ENCODE data around the gene TAF15. TPM values are rescaled to one million over a fixed set of nuclear protein-coding genes. Genes with fewer than 3 reads are reported as not detected.

The TAF15 gene
- total and polyA plus RNA-seq, 7 donors: 55.9 to 147 (median 61.1) TPM

DNA sequence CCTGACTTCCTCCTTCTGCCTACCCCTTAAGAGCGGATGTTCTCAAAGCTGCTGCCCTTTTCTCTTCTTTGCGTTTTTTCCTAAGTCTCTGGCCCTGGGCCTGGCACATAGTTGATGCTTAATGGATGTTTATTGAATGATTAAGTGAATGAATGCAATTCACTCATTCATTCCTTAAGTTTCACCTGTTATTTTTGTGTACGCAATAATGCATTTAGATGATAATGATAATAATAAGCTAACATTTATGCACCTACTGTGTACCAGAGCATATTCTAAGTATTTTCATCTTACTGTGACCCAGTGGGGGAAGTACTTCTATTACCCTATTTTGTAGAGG is 66.5 kb downstream of the TAF15 start:
- TF ChIP-seq, protein P1, sequence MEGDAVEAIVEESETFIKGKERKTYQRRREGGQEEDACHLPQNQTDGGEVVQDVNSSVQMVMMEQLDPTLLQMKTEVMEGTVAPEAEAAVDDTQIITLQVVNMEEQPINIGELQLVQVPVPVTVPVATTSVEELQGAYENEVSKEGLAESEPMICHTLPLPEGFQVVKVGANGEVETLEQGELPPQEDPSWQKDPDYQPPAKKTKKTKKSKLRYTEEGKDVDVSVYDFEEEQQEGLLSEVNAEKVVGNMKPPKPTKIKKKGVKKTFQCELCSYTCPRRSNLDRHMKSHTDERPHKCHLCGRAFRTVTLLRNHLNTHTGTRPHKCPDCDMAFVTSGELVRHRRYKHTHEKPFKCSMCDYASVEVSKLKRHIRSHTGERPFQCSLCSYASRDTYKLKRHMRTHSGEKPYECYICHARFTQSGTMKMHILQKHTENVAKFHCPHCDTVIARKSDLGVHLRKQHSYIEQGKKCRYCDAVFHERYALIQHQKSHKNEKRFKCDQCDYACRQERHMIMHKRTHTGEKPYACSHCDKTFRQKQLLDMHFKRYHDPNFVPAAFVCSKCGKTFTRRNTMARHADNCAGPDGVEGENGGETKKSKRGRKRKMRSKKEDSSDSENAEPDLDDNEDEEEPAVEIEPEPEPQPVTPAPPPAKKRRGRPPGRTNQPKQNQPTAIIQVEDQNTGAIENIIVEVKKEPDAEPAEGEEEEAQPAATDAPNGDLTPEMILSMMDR (IDR thresholded peaks at IDR 0.05): no peak
- no peak for TF ChIP-seq POLR2A (IDR thresholded peaks at IDR 0.05)
- no peak overlapping the region for H3K4me3 ChIP-seq
- H3K27me3 ChIP-seq: no peaks in the 10 kb centered on the region
- intact Hi-C loops (cut with DNase I): no loop called here
- DNase-seq: no peak
- H3K4me1 ChIP-seq: no peaks in the 10 kb centered on the region
- H3K36me3 ChIP-seq: no peaks in the 10 kb centered on the region
- H3K27ac ChIP-seq: no peak overlapping the region
- WGBS, 2 donors: 70 to 83% methylated on average over 3 of the region's 3 CpGs
- no peaks in the 10 kb centered on the region for H3K9me3 ChIP-seq

DNA sequence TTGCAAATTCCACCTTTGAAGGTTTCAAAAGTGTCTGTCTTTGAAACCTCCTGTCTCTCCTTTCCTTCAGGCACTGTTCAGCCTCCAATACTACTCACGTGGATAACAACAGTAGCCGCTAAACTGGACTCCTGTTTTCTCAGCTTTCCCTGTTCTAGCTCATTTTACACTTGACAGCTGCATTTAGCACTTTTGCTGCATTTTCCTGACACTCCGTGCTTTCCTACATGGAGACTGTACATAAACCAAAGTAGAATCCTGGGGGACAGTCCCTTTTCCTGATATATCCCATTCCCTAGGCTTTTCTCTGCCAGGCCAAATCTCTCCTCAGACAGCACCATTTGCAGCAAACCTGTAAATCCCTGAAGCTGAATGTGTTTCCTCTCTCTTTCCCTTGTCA is 67.2 kb downstream of the TAF15 start:
- H3K4me3 ChIP-seq: no peak overlapping the region
- DNase-seq: no peak
- WGBS, 2 donors: 79 to 83% methylated on average over 3 of the region's 3 CpGs
- no peaks in the 10 kb centered on the region for H3K27me3 ChIP-seq
- intact Hi-C loops (cut with DNase I): no loop called here
- H3K36me3 ChIP-seq: no peaks in the 10 kb centered on the region
- no peak overlapping the region for H3K27ac ChIP-seq
- H3K4me1 ChIP-seq: no peaks in the 10 kb centered on the region
- no peaks in the 10 kb centered on the region for H3K9me3 ChIP-seq
- TF ChIP-seq POLR2AphosphoS5 (IDR thresholded peaks at IDR 0.05) (no peak), EP300 (IDR thresholded peaks at IDR 0.05) (no peak), POLR2A (IDR thresholded peaks at IDR 0.05) (no peak)
- TF ChIP-seq, protein P1 (IDR thresholded peaks at IDR 0.05): no peak

DNA sequence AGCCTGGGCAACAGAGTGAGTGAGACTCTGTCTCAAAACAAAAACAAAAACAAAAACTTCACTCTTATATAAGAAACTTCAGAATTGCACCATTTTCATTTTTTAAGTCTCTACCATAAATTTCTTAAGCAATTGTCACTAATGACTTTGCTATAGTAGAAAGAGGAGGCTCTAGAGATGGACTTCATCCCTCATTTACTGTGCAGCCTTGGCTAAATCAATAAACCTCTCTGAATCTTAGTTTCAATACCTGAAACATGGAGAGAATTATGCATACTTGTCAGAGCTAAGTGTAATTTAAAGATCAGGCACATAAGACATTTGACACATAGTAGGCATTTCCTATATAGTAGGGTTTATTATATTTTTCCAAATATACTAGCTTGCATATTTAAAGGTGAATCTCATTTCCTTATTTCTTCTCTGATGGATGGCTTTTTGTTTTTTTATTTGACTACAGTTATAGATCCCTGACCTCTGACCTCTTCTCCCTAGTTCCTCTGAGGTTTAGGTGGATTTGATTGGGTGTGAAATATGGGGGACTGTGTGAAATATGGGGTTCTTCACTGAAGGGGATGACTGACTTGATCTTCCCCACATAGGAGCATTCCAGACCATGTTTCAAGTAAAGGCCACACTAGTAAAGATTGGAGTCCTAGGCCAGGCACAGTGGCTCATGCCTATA is 68.2 kb downstream of the TAF15 start:
- Histone ChIP-seq H3K4me1 (no peaks in the 10 kb centered on the region), H3K27me3 (no peaks in the 10 kb centered on the region), H3K9me3 (no peaks in the 10 kb centered on the region), H3K27ac (no peak overlapping the region), H3K36me3 (no peaks in the 10 kb centered on the region), H3K4me3 (no peak overlapping the region)
- no peak for TF ChIP-seq POLR2AphosphoS5 (IDR thresholded peaks at IDR 0.05)
- DNase-seq: no peak
- intact Hi-C loops (cut with DNase I): no loop called here

DNA sequence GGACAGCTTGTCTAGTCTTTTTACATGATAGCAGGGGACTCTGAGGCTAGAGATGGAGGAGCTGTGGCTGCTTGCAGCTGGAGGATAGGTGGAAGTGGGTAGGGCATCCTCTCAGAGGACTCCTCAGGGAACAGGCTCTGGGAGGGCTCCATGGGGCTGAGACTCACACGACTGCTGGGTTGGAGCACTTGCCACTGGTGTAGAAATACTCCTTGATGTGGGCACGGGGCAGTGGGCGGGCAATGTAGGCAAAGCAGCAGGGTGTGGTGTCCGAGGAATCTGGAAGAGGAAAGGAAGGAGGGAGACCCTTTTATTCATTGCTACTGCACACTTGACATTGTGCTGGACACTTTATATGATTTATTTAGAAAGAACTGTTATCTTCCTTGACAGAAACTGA is 69.1 kb downstream of the TAF15 start:
- Histone ChIP-seq H3K27ac (no peak overlapping the region), H3K36me3 (no peaks in the 10 kb centered on the region), H3K4me3 (no peak overlapping the region), H3K27me3 (no peaks in the 10 kb centered on the region), H3K9me3 (no peaks in the 10 kb centered on the region), H3K4me1 (no peaks in the 10 kb centered on the region)
- 61 to 70% methylated on average over 4 of the region's 4 CpGs for WGBS, 2 donors
- TF ChIP-seq POLR2AphosphoS5 (IDR thresholded peaks at IDR 0.05) (no peak), EP300 (IDR thresholded peaks at IDR 0.05) (no peak), POLR2A (IDR thresholded peaks at IDR 0.05) (no peak)
- TF ChIP-seq, protein P1 (IDR thresholded peaks at IDR 0.05): no peak
- intact Hi-C loops (cut with DNase I): no loop called here
- no peak for DNase-seq

DNA sequence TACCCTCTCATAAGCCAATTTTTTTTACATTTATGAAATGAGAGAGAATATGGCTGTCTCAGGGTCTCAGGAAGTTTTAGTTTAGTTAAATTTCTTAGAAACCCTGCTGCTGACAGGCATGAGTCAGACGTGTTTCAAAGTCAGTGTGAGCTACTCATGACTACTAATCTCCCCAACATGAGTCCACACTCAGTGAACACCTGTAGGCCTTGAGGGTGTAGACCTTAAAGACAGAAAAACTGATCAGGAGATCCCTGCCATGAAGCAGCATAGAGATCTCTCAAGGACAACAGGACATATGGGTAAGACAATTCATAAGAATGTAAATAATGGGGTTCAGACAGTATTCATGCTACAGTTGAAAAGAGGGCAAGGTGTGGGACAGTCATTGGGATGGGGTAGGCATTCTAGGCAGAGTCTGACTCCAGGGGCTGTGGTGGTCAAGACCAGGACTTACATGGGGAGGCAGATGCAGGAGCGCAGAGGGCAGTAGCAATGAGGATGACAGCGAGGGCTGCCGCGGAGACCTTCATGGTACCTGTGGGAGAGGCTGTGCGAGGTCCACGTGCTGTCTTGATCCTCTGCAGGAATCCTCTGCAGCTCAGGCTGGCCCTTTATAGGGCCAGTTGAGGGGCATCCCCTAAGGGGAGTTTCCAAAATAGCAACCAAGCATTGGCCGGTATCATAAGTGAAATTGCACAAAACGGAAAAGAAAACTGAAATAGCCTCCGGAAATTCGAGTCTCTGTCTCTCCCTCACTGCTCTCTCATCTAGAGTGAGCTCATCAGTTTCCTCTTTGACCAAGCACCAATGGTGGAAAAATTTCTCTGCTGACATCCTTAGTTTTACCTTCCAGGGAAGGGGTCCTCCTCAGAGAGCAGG is 70.7 kb downstream of the TAF15 start, which contains the start of gene CCL5:
Gene CCL5 (minus strand): TSS at position 588 of the 882 bp plus-strand sequence.
- WGBS, 2 donors: 65 to 67% methylated on average over 11 of the region's 11 CpGs
- Histone ChIP-seq H3K9me3 (no peaks in the 10 kb centered on the region), H3K36me3 (no peaks in the 10 kb centered on the region), H3K27ac (no peak within 1 kb of the TSS), H3K4me3 (no peak within 1 kb of the TSS), H3K4me1 (no peaks in the 10 kb centered on the region), H3K27me3 (no peaks in the 10 kb centered on the region)
- TF ChIP-seq, protein P1 (IDR thresholded peaks at IDR 0.05): no peak
- TF ChIP-seq POLR2AphosphoS5 (IDR thresholded peaks at IDR 0.05): no peak
- no peak for TF ChIP-seq EP300 (IDR thresholded peaks at IDR 0.05)
- TF ChIP-seq POLR2A (IDR thresholded peaks at IDR 0.05): no peak
- no peak for DNase-seq
- intact Hi-C loops (cut with DNase I): no loop called here

All from sigmoid colon (tissue), 7 donors.